Stimulated activated CD4-positive, alpha-beta T cell treated with anti-CD3 and anti-CD28 coated beads, Interleukin-15, amount 100 ng/mL, for 1 hour (primary cell): Measurements from ENCODE around the gene ZDHHC1.
A peak's percentile ranks its signal among the peaks of the same experiment; 100 is the strongest.

Experiments used
- DNase-seq, 2 donors: peaks; one replicate each; pipeline ENCODE4 v3.0.0-alpha.2; 2020; ENCODE audit warnings: low read depth in 1 of 2, low spot score in 1 of 2

The ZDHHC1 gene

GRCh38 chr16:67447508-67448076 lies 31.3 kb upstream of the ZDHHC1 start:
- peak; percentile 10 to 55 for DNase-seq

GRCh38 chr16:67446968-67447507 lies 30.8 kb upstream of the ZDHHC1 start:
- DNase-seq, result no peak

GRCh38 chr16:67445913-67446907 lies 29.9 kb upstream of the ZDHHC1 start:
- no peak for DNase-seq

GRCh38 chr16:67445441-67445912 lies 29.2 kb upstream of the ZDHHC1 start:
- no peak for DNase-seq

DNA sequence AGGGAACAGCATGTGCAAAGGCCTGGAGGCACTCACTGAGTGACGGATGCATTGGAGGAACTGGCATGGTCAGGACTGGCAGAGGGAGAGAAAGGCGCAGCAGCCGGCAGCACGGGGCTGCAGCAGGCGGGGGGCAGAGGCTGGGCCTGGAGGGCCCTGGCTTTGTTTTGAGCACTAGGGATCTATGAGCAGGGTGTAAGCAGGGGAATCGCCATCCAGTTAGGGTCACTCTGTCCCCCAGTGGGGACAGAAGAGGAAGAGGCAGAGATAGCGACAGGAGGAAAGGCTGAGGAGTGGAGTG lies 28.8 kb upstream of the ZDHHC1 start:
- DNase-seq, result no peak

DNA sequence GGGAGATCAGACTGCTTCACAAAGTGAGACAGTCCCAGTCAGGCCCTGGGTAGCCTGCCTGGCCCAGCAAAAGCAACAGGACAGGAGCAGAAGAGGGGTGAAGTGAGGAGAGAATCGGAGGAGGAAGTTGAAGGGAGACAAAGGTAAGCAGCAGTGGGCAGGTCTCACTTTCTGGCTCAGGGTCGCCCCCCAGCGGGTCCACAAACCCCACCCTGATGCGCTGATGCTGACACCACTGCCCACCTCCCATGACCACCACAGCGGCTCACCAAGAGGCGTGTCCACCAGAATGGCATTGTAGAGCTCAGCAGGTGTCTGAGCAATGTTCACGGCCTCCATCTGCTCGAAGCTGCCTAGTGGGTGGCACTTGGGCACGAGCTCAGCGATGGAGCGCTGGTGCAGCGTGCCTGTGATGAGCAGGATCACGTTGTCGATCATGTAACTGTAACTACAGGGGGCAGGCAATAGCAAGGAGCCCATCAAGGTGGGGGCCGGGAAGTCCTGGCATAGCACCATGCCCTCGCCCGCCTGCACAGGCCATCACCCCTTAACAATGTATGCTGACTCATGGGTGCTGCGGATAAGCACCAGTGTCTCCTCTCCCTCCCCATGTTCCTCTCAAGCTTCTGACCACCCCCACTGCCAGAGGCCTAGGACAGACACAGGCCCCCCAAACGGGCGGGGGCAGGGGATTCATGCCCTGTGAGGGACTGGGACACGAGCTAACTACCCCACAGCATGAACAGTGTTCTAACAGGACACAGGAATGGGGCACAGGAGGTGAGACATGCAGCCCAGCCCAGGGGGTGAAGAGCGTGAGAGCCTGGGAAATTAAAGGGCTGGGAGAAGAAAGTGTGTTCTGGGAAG lies 28.2 kb upstream of the ZDHHC1 start:
- DNase-seq, result no peak

DNA sequence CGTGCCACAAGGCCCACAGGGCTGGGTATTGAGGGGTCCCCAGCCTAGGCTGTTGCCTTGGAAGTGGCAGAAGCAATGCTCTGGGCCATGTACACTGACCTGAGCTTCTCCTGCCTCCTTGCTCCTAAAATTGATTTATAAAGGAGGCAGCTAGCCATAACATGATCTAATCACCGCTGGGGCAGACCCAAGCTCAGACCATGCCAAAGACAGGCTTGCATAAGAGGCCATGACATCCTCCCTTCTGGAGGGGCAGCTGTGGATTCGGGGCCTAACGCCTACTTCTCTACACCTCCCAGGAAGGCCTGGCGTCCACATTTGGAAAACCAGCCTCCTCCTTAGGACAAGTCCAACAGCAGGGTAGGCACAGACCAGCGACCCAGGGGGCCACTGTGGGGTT lies 27.0 kb upstream of the ZDHHC1 start:
- no peak for DNase-seq

DNA sequence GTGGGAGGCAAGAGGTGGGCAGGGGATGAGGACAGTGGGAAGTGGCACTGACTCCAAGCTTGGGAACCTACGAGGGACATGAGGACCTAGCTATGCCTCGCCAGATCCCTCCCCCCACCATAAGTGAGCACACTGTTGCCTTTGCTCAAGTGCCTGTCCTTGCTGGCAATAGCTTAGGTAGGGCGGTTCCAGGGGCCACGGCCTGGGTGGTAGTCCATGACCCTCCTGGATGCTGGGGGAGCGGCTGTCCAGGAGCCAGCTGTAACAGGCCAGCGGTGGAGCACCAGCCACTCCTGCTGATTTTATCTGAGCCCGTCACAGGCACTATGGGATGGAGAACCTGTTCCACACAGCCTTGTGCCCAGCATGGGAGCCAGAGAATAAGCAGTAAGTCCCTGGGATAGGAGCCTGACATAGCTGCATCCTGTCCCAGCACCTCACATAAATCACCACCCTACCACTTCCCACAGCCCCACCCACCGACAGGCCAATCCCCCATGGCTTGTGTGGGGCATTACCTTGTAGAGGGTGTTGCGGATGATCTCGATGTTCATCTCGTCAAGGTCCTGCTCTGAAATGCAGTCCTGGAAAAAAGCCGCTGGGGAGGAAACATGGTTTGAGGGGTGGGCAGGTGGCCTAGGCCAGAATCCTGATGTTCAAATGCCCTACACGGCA lies 26.4 kb upstream of the ZDHHC1 start:
- no peak for DNase-seq

DNA sequence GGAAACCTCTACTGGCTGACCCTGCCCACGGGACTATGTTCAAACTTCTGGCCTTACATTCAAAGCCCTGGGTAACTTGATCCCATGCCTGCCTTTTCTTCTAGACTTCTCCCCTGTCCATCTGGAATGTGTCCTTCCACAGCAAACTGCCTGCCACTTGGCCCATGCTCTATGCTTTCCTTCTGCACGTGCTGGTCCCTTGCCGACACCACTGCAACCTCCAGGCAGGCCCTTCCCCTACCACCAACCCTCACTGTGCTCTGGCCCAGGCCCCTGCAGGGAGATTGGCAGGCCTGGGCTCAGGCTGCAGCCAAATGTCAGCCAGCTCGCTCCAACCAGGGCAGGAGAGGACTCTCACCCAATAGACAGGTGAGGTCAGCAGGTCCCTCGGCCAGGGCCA lies 25.6 kb upstream of the ZDHHC1 start:
- no peak for DNase-seq

DNA sequence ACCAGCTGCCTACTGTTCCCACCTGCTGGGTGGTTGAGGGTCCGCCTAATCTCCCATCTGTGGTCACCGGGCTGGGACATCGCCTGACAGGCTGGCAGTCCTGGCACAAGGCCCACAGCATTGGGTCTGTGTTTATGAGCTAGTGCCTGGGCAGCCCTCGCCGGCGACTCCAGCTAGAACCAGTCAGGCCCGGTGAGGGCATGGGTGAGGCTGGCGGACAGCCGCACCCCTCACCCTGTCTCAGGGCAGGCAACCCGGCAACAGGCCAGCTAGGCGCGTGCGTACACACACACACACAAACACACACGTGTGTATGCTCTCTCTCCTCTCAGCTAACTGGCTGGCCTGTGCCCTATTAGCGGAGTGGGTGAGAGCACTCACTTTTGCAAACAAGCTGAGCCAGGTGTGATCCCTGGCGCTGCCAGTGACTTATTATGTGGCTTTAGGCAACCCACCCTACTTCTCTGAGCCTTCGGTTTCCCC lies 25.0 kb upstream of the ZDHHC1 start:
- DNase-seq, result no peak

DNA sequence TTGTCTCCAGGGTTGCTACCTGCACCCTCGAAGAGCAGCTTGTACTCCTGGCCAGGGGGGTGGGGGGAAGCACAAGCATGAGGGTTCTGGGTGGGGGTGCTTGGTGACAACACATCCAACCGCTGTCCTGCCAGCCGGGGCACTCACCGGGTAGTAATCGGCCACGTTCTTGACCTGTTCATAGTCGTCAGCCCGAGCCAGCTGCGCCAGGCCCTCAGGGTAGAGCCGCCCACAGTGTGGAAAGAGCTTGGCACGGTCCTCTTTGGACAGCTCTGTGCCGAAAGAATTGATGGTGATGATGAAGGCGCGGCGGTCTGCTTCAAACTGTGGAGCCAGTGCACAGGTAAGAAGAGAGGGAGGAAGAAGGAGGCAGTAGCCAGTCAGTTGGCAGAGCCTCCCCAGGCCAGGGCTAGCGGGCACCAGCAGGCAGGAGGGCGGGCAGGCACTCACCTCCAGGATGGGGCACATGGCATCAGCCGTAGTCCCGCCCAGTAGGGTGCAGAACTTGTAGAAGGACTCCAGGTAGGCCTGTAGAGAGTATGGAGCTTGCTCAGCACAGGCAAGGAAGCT lies 22.6 kb upstream of the ZDHHC1 start:
- no peak for DNase-seq

GRCh38 chr16:67438098-67438791 lies 22.0 kb upstream of the ZDHHC1 start:
- no peak for DNase-seq

DNA sequence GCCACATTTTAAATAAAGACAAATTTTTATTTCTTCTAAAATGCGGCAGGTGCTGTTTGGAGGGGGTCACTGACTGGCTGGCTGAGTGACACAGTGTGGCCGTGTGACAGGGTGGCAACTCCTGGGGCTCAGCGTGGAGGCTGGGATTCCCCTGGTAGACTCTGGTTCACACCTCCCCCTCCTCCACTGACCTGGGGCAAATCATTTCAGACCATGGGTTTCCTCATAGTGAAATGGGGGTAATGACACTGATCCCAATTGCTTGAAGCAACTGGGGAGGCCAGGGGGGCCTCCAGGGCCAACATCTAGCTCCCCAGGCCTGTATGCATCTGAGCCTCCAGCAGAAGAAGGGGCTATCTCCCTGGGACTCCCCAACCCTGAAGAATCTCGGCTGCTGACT lies 21.2 kb upstream of the ZDHHC1 start:
- no peak for DNase-seq

DNA sequence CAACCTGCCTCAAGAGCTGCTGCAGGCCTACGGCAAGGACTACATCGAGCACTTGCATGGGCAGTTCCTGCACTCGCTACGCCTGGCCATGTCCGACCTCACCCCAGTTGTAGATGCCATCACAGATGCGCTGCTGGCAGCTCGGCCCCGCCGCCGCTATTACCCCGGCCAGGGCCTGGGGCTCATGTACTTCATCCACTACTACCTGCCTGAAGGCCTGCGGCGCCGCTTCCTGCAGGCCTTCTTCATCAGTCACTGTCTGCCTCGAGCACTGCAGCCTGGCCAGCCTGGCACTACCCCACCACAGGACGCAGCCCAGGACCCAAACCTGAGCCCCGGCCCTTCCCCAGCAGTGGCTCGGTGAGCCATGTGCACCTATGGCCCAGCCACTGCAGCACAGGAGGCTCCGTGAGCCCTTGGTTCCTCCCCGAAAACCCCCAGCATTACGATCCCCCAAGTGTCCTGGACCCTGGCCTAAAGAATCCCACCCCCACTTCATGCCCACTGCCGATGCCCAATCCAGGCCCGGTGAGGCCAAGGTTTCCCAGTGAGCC lies 20.4 kb upstream of the ZDHHC1 start:
- no peak for DNase-seq

DNA sequence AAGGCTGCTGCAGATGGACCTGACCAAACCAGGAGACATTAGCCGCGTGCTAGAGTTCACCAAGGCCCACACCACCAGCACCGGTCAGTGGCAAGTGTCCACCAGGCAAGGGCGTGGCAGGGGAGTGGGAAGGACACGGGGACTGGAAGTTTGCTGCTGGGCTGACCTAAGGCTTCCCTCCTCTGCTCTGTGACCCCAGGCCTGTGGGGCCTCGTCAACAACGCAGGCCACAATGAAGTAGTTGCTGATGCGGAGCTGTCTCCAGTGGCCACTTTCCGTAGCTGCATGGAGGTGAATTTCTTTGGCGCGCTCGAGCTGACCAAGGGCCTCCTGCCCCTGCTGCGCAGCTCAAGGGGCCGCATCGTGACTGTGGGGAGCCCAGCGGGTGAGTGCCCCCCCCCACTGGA lies 19.5 kb upstream of the ZDHHC1 start:
- DNase-seq, result no peak

GRCh38 chr16:67433131-67433719 lies 16.9 kb upstream of the ZDHHC1 start:
- no peak for DNase-seq

- DNase-seq, result no peak
These were observed 16.2 kb upstream of the ZDHHC1 start for GRCh38 chr16:67432506-67432890.

DNA sequence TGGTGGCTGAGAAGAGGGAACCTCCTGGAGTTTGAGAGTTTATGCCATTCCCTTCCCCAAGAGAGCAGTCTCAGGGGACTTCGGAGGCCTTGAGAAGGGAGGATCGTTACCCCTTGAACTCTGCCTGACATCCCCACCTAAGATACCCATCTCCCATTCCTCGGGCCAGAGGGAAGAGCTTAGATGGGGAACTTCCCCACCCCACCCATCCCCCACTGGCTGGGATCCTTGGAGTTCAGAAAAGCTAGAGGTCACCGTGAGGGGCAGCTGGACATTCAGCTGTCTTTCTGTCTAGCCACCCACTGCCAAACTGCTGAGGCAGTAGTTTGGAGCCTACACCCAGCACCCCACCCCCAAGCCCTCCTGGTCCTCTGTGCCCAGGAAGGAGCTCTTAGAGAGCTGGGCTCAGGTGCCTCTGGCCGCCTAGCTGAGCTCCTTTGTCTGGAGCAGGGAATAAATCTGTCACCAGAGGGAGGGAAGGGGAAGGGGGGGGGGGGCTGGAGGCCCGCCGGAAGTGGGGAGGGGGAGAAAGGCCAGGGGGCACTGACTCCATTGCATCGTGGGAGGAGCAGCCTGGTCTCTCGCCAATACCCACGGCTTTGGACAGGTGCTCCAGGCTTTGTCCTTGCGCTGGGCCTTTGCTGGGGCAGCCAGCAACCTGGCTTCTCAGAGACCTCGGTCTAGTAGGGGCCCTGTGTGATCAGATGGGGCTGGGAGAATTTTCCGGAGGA lies 15.7 kb upstream of the ZDHHC1 start:
- DNase-seq, result no peak
